GM21825 (cell line): ENCODE measurements around the gene C1QTNF8.

Source experiments
- ATAC-seq: cut with Tn5 transposase; IDR thresholded peaks from one replicate; pipeline ENCODE4 v1.9.1; 2021; ENCODE audit warnings: mild to moderate bottlenecking, moderate library complexity; ENCODE audit not compliant: unreplicated experiment

C1QTNF8 gene

DNA sequence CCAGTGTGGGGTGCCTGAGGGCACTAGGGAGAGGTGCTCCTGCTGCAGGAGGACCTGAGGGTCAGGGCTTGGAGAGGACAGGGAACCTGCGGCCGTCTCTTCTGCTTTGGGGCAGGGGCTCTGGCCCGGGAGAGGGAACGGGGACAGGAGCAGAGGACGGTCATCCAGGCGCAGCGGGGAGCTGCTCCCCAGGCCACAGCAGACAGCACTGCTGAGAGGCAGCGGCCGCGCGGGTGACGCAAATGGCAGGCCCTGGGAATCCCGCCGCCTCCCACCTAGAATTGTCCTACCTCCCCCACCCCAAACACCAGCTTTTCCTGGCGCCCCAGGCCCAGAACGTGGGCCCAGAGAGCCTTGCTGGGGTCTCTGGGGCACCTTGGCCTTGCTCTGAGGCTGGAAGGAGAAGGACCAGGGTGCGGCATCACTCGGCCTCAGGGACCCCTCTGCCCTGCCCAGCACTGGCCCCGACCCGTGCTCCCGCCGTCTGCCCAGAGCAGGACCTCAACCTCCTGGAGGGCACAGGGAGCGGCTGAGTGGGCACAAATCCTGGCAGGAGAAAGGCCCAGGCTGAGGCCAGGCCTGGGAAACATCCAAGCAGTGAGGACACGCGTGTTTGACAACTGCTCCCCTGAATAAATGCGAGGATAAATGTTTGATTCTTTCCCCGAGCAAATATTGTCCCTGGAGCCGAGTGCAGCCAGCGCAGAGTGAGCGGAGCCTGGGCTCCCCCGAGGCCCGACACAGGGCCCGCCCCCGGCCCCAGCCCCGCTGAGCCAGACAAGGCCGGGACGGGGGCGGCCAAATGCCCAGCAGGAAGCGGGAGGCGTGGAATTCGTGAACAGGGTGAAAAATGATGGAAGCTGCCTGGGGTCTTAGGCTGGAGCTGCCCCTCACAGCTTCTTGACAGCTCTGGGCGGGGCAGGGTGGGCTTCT lies 15.0 kb downstream of the C1QTNF8 start:
- ATAC-seq, result no peak

DNA sequence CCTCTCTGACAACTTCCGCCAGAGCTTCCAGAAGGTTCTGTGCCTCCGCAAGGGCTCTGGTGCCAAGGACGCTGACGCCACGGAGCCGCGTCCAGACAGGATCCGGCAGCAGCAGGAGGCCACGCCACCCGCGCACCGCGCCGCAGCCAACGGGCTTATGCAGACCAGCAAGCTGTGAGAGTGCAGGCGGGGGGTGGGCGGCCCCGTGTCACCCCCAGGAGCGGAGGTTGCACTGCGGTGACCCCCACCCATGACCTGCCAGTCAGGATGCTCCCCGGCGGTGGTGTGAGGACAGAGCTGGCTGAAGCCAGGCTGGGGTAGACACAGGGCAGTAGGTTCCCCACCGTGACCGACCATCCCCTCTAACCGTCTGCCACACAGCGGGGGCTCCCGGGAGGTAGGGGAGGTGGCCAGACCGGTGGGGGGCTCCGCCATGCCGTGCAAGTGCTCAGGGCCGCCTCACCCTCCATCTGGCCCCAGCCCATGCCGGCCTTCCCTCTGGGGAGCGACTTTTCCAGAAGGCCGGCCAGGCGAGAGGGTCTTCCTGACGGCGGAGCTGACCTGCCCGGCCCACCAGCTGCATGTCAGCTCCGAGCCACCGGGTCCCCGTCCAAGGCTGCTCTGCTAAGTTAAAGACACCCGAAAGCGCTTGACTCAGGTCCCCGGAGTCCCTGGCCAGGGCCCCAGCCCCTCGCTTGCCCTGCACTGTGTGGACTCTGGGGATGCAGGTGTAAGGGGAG lies 16.1 kb downstream of the C1QTNF8 start:
- no peak for ATAC-seq

DNA sequence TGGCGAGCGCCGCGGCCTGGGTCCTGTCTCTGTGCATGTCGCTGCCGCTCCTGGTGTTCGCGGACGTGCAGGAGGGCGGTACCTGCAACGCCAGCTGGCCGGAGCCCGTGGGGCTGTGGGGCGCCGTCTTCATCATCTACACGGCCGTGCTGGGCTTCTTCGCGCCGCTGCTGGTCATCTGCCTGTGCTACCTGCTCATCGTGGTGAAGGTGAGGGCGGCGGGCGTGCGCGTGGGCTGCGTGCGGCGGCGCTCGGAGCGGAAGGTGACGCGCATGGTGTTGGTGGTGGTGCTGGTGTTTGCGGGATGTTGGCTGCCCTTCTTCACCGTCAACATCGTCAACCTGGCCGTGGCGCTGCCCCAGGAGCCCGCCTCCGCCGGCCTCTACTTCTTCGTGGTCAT lies 16.7 kb downstream of the C1QTNF8 start:
- no peak for ATAC-seq

DNA sequence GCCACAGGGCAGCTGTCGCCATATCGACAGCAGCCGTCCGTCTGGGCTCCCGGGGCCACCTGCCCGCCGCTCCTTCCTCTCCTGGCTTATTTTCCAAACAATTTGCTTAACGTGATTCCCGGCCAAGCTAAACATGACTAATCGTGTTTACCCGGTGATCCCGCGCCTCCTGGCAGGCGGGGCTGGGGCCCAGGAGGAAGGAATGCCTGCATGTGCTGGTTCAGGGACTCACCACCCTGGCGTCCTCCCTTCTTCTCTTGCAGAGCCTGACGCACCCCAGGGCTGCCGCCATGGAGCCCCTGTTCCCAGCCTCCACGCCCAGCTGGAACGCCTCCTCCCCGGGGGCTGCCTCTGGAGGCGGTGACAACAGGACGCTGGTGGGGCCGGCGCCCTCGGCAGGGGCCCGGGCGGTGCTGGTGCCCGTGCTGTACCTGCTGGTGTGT lies 17.4 kb downstream of the C1QTNF8 start:
- ATAC-seq, result no peak

DNA sequence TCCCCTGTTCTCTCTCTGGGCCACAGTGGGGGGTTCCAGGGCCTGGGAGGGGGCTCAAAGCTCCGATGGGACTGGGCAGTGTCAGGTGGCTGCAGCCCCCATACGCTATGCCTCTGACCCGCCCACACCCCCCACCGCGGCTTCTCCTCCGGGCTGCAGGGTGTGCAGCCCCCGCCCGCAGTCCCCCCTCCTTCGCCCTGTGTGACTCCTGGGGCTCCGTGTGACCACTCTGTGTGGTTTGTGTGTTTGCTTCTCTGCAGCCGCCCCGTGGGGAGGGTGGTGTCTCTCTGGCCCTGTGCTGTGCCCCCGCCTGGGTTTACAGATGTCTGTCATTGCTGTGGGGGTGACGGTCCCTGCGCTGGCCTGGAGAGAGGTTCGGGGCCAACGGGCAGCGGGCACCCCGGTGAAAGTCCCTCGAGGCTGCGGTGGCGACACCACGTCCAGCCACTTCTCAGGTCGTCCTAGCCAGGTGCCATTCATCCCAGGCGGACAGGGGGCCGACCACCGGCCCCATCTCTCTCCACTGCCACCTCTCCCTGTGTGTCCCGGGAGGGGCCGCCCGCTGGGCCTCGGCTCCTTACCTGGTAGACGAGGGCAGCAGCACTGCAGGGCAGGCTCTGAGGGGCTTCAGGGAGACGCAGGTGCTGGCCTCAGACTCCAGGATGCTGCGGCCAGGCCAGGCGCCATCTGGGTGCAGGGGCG lies 18.0 kb downstream of the C1QTNF8 start:
- no peak for ATAC-seq

DNA sequence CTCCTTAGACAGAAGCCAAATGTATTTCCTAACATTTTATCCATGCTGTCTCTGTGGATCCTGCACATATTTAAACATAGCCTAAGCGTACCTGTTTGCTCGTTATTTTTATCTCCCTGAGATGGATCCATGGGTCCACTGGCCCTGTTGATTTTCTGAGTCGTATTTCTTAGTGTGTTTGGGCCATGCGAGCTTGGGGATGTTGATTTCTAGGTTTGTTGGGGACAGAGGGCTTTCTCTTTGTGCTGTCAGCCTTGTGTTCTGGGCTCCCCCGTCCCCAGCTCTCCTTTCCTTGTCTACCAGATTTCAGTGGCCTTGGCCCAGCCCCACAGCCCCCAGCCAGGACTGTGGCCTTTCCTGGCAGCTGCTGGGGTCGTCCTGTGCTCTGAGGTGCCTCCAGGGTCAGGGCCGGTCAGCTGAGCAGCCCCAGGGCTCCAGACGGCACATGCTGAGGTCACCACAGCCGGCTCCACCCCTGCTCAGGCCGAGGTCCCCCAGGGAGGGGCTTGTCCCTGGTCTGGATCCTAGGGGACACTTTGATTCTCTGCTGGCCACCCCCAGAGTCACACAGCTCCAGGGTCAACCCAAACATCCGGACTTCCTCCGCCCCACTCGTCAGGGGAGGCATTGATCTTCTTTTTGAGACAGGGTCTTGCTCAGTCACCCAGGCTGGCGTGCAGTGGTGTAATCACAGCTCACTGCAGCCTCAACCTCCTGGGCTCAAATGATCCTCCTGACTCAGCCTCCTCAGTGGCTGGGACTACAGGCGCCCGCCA lies 19.1 kb downstream of the C1QTNF8 start:
- ATAC-seq, result no peak

DNA sequence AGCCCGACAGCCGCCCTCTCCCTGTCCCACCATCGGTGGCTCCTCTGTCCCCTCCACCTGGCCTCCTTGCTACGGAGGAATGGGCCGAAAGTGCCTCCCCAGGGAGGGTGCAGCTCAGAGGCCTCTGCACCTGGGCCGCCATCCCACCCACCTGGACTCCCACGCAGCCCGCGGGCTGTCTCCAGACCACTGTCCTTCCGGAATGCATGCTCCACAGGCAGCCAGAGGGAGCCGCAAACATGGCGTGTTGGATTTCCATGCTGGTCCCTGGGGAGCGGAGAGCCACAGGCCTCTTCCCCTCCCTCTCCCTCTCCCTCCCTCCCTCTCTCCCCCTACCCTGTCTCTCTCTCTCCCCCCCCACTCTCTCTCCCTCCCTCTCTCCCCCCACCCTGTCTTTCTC lies 20.5 kb downstream of the C1QTNF8 start:
- ATAC-seq, result no peak

DNA sequence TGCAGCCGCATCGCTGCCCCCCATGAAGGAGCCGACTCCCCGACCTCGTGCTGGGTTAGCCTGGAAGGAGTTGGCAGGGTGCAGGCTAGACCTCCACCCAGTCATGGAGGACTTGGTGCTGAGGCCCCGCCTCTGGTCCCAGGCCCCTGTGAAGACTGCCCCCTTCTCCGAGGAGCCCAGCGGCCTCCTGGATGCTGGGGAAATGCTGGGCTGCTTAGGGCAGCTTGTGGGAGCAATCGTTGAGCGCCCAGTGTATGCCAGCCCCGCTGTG lies 21.7 kb downstream of the C1QTNF8 start:
- no peak for ATAC-seq

DNA sequence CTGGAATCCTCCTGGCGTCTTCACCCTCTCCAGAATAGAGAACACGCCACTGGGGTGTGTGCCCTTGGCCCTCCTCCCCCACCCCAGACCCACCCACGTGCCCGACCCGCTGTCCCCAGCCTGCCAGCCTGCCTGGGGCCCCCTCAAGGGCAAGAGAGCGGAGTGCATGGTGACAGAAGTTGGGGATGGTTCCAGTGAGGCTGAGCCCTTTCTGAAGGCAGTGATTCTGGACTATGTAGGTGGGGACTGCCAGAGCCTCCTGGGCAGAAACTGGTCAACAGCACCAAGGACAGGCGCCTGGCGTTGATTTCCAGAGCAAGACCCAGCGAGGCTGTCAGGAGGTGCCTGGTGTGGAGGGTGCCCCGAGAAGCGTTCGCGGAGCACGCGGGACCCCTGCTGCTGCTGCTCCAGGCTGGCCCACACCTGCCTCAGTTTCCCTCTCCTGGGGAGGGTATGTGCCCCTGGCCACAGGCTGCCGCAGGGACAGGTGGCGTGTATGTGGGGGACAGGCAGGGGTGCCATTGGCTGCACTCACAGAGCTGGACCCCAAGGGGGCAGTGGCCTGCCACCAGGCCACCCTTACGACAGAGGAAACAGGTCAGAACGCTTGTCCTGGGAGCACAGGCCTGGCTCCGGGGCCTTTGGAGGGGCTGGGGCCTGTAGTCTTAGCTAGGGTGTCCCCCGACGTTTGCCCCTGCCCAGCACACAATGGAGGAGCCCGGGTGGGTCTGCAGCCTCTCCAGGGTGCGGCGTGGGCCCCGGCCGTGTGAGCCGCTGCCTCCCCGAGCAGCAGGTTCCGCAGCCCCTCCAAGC lies 22.3 kb downstream of the C1QTNF8 start:
- no peak for ATAC-seq

DNA sequence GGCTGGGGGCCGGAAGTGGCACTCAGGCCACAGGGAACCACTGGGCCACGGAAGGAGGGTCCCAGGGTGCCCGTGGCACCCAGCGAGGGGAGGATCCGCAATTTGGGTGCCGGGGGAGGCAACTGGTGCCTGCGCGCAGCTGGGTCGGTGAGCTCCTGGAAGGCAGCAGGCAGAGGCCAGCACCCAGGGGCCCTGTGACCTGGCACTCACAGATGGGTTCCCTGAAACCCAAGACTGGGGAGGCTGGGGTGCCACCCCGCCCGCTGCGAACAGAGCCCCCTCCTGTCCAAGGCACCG lies 22.8 kb downstream of the C1QTNF8 start:
- no peak for ATAC-seq

DNA sequence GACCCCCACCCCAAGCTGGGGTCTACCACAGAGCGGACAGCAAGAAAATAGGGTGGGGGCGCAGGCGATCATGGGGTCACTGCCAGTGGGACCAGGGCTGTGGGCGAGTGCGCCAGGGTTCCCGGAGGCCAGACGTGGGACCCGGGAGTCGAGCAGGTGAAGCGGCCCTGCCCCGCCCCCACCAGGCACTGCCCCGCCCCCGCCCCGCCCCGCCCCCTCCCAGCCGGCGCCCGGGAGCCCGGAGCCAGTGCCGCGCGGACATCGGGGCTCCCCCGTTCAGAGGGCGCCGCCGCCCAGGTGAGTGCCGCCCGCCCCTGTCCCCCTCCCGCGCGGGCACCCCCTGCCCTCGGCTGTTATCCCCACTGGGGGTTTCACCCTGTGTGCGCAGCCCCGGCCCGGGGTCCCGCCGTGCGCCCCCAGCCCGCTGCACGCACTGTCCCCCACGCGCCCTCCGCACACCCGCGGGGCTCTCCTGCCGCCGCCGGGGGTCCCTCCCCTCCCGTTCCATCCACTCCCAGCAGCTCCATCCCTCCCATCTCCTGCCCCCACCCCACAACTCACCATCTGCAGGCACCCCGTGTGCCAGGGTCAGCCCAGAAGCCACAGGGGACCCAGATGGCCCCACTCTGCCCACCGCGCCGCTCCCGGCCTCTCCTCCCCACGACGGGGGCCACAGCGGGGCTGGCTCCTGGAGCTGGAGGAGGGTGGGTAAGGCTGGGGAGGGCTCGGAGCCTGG lies 23.4 kb downstream of the C1QTNF8 start, which contains the start of gene SSTR5:
Gene SSTR5 (plus strand): TSS at position 222 of the 736 bp plus-strand sequence. CDS start 6,122 bp downstream, outside the sequence.
- ATAC-seq, result no peak

DNA sequence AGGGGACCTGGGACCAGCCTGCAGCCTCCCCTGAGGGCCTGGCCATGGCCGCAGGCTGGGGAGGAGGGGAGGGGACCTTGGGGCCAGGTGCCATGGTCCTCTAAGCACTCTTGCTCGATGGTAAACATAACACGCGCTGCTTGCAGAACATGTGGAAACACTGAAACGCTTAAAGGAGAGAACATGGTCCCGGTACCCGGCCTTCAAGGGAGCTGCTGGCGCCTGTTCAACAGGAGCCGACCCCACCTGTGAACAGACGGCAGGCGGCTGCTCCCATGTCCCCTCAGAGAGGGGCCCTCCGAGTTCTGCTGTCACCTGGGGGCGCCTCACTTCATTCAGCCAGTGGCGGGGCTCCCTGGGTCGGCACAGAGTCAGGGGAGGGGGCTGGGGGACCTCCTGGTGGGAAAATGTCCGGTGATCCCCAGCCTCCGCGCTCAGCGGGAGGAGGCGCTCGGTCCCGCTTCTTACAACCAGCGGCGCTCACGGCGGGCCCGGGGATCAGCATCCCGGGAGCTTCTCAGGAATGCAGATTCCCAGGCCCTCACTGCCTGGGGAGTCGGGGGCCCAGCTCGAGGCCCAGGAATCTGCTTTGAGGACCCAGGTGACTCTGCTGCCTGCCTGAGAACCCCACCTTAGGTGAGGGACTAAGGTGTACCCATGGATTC lies 24.4 kb downstream of the C1QTNF8 start:
- ATAC-seq, result no peak

DNA sequence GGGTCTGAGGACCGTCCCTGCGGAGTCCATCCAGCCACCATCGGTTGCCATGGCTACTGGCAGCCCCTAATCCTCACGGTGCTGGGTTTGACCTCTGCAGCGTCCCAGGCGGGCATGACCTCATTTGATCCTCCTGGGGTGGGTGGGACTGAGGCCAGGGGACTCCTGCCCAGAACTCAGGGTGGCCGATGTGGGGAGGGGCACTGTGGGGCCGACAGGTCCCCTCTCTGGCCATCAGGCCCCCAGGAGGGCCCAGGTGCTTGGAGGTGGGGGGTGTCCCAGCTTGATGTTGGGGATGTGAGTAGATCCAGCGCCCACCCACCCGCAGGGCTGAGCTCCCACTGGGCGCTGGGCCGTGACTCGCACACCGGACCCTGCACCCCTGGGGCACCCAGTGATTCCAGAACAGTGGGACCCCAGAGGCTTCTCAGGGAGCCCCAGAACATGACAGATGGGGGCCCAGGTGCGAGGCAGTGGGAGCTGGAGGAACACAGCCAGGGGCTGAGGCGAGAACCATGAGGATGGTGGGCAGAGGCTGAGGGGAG lies 25.1 kb downstream of the C1QTNF8 start:
- ATAC-seq, result no peak

DNA sequence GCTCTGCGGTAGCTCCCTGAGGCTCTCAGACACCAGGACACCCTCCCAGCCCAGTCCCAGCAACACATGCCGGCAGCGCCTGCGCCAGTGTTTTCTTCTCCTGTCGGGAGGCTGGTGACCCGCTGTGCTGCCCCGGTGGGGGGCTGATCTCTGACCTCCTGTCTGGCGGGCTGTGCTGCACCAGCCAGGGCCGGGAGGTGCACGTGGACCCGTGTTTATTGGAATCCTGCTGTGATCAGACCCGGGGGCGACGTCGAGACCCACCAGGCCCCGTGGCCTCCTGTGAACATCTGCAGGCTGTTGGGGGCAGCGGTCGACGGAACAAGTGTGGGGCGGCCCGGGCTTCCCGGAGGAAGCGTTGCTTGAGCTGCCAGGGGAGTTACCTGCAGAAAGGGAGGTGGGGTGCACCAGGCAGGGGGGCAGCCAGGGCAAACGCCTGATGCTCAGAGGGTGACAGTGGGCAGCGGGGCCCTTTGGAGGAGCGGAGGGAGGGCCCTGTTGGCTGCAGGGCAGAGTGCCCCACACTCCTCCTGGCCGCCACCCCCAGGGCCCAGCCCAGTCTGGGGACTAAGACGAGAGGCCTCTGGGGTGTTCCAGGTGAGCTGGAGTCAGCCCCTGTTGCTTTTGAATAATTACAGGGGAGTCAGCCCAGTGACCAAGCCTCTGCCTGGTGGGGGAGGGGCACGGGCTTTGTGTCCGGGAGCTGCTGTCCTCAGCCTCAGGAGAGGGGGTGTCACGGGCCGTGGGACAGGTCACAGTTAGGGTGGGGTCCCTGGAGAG lies 25.8 kb downstream of the C1QTNF8 start:
- no peak for ATAC-seq

DNA sequence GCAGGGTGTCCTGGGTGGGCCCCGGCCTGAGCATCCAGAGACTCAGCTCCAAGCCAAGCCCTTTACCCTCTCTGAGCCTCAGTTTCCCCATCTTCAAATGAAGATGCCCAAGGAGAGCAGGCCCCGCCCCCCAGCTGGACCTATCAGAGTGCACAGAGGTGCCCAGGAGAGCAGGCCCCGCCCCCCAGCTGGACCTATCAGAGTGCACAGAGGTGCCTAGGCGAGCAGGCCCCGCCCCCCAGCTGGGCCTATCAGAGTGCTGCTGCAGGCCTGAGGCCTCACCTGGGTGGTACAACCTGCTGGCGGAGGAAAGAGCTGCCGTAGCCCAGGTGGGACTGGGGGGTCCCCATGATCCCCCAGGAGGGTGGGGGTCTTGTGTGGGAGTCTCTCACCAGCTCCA lies 26.9 kb downstream of the C1QTNF8 start:
- no peak for ATAC-seq

DNA sequence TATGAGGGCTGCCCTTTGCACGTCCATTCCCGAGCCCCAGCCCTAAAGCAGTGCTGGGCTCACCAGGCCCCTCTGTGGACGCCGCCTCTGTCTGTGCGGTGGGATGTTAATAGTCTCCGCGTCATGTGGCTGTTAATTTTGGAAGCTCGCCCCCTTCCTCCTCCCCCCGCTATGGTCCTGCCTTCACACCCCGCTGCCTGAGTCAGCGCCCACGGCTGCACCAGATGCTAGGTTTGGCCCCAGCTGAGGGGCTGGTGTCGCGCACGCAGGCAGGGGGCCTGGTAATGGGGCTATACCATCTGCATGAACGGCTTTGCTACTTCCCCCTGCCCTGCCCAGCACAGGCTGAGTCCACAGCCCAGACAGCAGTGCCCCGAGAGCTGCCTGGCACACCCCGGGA lies 27.6 kb downstream of the C1QTNF8 start:
- ATAC-seq, result no peak

DNA sequence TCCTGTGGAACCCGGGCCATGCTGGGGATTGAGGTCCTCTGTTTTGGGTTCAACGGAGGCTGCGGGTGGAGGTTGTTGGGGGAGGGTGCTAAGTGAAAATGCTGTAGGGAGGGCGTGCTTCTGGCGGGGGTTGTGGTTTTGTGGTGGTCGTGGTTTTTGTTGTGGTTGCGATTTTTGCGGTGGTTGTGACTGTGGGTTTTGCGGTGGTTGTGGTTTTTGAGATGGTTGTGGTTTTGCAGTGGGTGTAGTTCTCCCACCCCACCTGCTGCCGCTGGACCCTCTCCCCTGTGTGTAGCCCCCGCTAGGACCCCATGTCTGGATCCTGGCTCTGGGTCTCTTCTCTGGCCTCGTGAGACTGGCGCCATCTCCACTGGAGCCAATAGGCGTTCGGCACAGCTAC lies 28.4 kb downstream of the C1QTNF8 start:
- no peak for ATAC-seq

DNA sequence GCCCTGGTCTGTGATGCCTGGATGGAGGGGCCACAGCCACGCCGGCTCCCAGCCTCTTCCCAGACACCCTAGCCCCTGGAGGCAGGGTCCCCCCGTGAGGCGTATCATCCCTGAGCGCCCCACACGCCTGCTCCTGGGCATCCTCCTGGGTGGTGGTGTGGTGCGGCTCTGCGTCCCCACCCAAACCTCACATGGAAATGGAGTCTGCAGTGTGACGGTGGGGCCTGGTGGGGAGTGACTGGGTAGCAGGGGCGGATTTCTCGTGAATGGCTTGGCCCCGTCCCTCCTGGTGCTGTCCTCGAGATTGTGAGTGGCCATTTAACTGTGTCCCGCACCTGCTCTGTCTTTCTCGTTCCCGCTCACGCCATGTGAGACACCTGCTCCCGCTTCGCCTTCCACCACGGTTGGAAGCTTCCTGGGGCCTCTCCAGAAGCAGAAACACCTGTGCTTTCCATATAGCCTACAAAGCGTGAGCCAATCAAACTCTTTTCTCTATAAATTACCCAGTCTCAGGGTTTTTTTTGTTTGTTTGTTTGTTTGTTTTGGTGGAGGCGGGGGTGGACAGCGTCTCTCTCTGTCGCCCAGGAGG lies 29.4 kb downstream of the C1QTNF8 start:
- ATAC-seq, result no peak
